GM23338 (cell line): ENCODE data around the gene SORBS2. TPM values are rescaled to one million over a fixed set of nuclear protein-coding genes. Genes with fewer than 3 reads are reported as not detected.

Source experiments
- ATAC-seq: fragments of 200-7000 bp; cut with Tn5 transposase; 3 replicates; pipeline ENCODE4 v1.9.1; 2020
- DNase-seq: peaks from one replicate; pipeline ENCODE4 v3.0.0-alpha.2; 2015; ENCODE audit warnings: low spot score
- H2AFZ ChIP-seq: fragments of 200-600 bp; sonication (generic); 2 replicates; pipeline ENCODE4 v1.8.0; 2016; ENCODE audit warnings: antibody characterized with exemption, mild to moderate bottlenecking, moderate library complexity
- H3F3A ChIP-seq: fragments of 200-600 bp; sonication (generic); replicated peaks from 2 replicates; pipeline ENCODE4 v1.8.0; 2017; ENCODE audit warnings: antibody characterized with exemption, mixed run types, low read depth
- H3K27ac ChIP-seq: fragments of 200-600 bp; sonication (generic); 2 replicates; pipeline ENCODE4 v1.6.1; 2016; ENCODE audit warnings: low read depth
- H3K27me3 ChIP-seq: fragments of 200-600 bp; sonication (generic); 2 replicates; pipeline ENCODE4 v1.8.0; 2016; ENCODE audit warnings: mild to moderate bottlenecking, mixed run types, moderate library complexity; ENCODE audit not compliant: insufficient read depth
- H3K36me3 ChIP-seq: fragments of 200-600 bp; sonication (generic); 2 replicates; pipeline ENCODE4 v1.8.0; 2016; ENCODE audit warnings: mild to moderate bottlenecking; ENCODE audit not compliant: insufficient read depth
- H3K4me1 ChIP-seq: fragments of 200-600 bp; sonication (generic); 2 replicates; pipeline ENCODE4 v1.8.0; 2016; ENCODE audit warnings: mild to moderate bottlenecking, moderate library complexity; ENCODE audit not compliant: insufficient read depth
- H3K4me2 ChIP-seq: fragments of 200-600 bp; sonication (generic); 2 replicates; pipeline ENCODE4 v1.7.1; 2017; ENCODE audit warnings: mixed run types
- H3K4me3 ChIP-seq: fragments of 200-600 bp; sonication (generic); 2 replicates; pipeline ENCODE4 v1.6.1; 2016; ENCODE audit warnings: mixed run types
- H3K79me2 ChIP-seq: fragments of 200-600 bp; sonication (generic); replicated peaks from 2 replicates; pipeline ENCODE4 v1.8.0; 2017; ENCODE audit warnings: mild to moderate bottlenecking; ENCODE audit not compliant: insufficient read depth
- H3K9me2 ChIP-seq: fragments of 200-600 bp; sonication (generic); 2 replicates; pipeline ENCODE4 v1.8.0; 2017; ENCODE audit not compliant: insufficient read depth
- H4K20me1 ChIP-seq: fragments of 200-600 bp; sonication (generic); replicated peaks from 2 replicates; pipeline ENCODE4 v1.8.0; 2017; ENCODE audit warnings: mild to moderate bottlenecking; ENCODE audit not compliant: insufficient read depth
- H3K27ac Mint-ChIP-seq: 2 replicates; pipeline ENCODE4 v1.8.0; 2020; ENCODE audit warnings: inconsistent platforms, mild to moderate bottlenecking, moderate library complexity, mixed read lengths
- H3K27me3 Mint-ChIP-seq: 3 replicates; pipeline ENCODE4 v1.8.0; 2022; ENCODE audit warnings: low read depth, mild to moderate bottlenecking, moderate library complexity, mixed read lengths, inconsistent platforms; ENCODE audit not compliant: insufficient read depth, poor library complexity
- H3K36me3 Mint-ChIP-seq: 3 replicates; pipeline ENCODE4 v1.8.0; 2021; ENCODE audit warnings: low read depth, mild to moderate bottlenecking, inconsistent platforms, moderate library complexity, mixed read lengths
- H3K4me1 Mint-ChIP-seq: 3 replicates; pipeline ENCODE4 v1.8.0; 2020; ENCODE audit warnings: mild to moderate bottlenecking, inconsistent platforms, mixed read lengths
- H3K4me3 Mint-ChIP-seq: 3 replicates; pipeline ENCODE4 v1.8.0; 2021; ENCODE audit warnings: moderate library complexity, mild to moderate bottlenecking, inconsistent platforms, mixed read lengths
- H3K9me3 Mint-ChIP-seq: 3 replicates; pipeline ENCODE4 v1.8.0; 2020; ENCODE audit warnings: moderate library complexity, mild to moderate bottlenecking, inconsistent platforms, mixed read lengths
- CREB1 ChIP-seq: fragments of 250-450 bp; sonication (Bioruptor Pico); IDR thresholded peaks from 2 replicates; pipeline ENCODE4 v1.5.0; 2020; ENCODE audit warnings: low read depth, mild to moderate bottlenecking, moderate library complexity
- CTCF ChIP-seq, 2 experiments: fragments of 200-600 bp in 1 of 2; sonication (generic) in 1 of 2; conservative IDR thresholded peaks; 2 replicates each; pipeline versions ENCODE4 v1.5.1 to v1.6.1; 2016 to 2017; ENCODE audit warnings: antibody characterized with exemption in 2 of 2, low read depth in 2 of 2, mild to moderate bottlenecking in 2 of 2, moderate library complexity in 1 of 2
- ETS1 ChIP-seq: IDR thresholded peaks from 2 replicates; pipeline ENCODE4 v1.6.1; 2016; ENCODE audit warnings: antibody characterized with exemption
- EZH2 ChIP-seq: fragments of 200-600 bp; sonication (generic); IDR thresholded peaks from one replicate; pipeline ENCODE4 v1.8.0; 2017; ENCODE audit warnings: antibody characterized with exemption, mild to moderate bottlenecking, low read depth; ENCODE audit not compliant: unreplicated experiment
- EZH2phosphoT487 ChIP-seq: fragments of 200-600 bp; sonication (generic); IDR thresholded peaks from one replicate; pipeline ENCODE4 v1.8.1; 2018; ENCODE audit warnings: antibody characterized with exemption; ENCODE audit not compliant: unreplicated experiment
- JUNB ChIP-seq: IDR thresholded peaks from one replicate; pipeline ENCODE4 v1.6.1; 2016; ENCODE audit warnings: antibody characterized with exemption; ENCODE audit not compliant: unreplicated experiment
- NANOG ChIP-seq: IDR thresholded peaks from 2 replicates; pipeline ENCODE4 v1.6.1; 2016; ENCODE audit warnings: antibody characterized with exemption, borderline replicate concordance
- POLR2AphosphoS5 ChIP-seq: IDR thresholded peaks from 2 replicates; pipeline ENCODE4 v1.6.1; 2016; ENCODE audit warnings: antibody characterized with exemption, low read depth
- REST ChIP-seq: IDR thresholded peaks from one replicate; pipeline ENCODE4 v1.6.1; 2018; ENCODE audit warnings: antibody characterized with exemption; ENCODE audit not compliant: unreplicated experiment
- STAT1 ChIP-seq: IDR thresholded peaks from one replicate; pipeline ENCODE4 v1.6.1; 2016; ENCODE audit warnings: antibody characterized with exemption; ENCODE audit not compliant: unreplicated experiment
- ZNF114 ChIP-seq: fragments of 250-450 bp; sonication (Bioruptor Pico); IDR thresholded peaks from 2 replicates; pipeline ENCODE4 v1.5.0; 2020; ENCODE audit warnings: mild to moderate bottlenecking, moderate library complexity
- ZNF331 ChIP-seq: fragments of 250-450 bp; sonication (Bioruptor Pico); IDR thresholded peaks from 2 replicates; pipeline ENCODE4 v1.5.0; 2020; ENCODE audit warnings: low read depth, mild to moderate bottlenecking, moderate library complexity
- ZNF462 ChIP-seq: fragments of 250-450 bp; sonication (Bioruptor Pico); IDR thresholded peaks from 2 replicates; pipeline ENCODE4 v1.5.0; 2020; ENCODE audit warnings: mild to moderate bottlenecking, moderate library complexity
- polyA plus RNA-seq: library from polyadenylated mRNA; unstranded; fragments of >200 nt; fragmentation: Nextera tagmentation; extraction: Ambion mirVana; gene quantifications from 2 replicates; pipeline ENCODE4 v1.2.1, GENCODE V29; 2016
- total RNA-seq: library from RNA; depleted of rRNA; stranded (reverse); fragments of >200 nt; shearing (Covaris generic); gene quantifications from 2 replicates; pipeline ENCODE4 v1.2.3, GENCODE V29; 2014

SORBS2 gene
- total and polyA plus RNA-seq, 2 experiments from 2014 or later: 17.8 to 27.6 TPM

- TF ChIP-seq EZH2phosphoT487 (no peak), ZNF331 (CRISPR knock-in tag) (no peak), POLR2AphosphoS5 (no peak; the same call in 1 of the 2 replicates), JUNB (no peak), ETS1 (no peak), ZNF114 (no peak), ZNF462 (CRISPR knock-in tag) (no peak), EZH2 (no peak), CTCF (conservative IDR thresholded peaks at IDR 0.05; ENCODE audit: low read depth in 2 of 2) (no peak), NANOG (no peak), STAT1 (no peak), CREB1 (no peak), REST (no peak)
- no peak overlapping the region for H2AFZ ChIP-seq
- no peak overlapping the region for H3K4me3 ChIP-seq
- peaks cover 16% of the 10 kb centered on the region for H3F3A ChIP-seq
- no peak overlapping the region for H3K27ac Mint-ChIP-seq
- no peak overlapping the region for H3K4me3 Mint-ChIP-seq
- DNase-seq (peak; percentile 33), ATAC-seq (peak; percentile 13)
- H3K27me3 Mint-ChIP-seq: peaks cover 2% of the 10 kb centered on the region
- H3K9me2 ChIP-seq: peaks cover 4% of the 10 kb centered on the region; the same call in 1 of the 2 replicates
- H3K36me3 Mint-ChIP-seq: peaks cover 17% of the 10 kb centered on the region
- H3K4me1 Mint-ChIP-seq: peaks cover 27% of the 10 kb centered on the region
- peaks cover 12% of the 10 kb centered on the region for H3K9me3 Mint-ChIP-seq
- H3K27ac ChIP-seq: peak overlapping the region; percentile 99
- H4K20me1 ChIP-seq: no peaks in the 10 kb centered on the region
- no peaks in the 10 kb centered on the region for H3K36me3 ChIP-seq
- H3K27me3 ChIP-seq: no peaks in the 10 kb centered on the region
- H3K79me2 ChIP-seq: no peaks in the 10 kb centered on the region
- 0 out of 2 replicates have a peak overlapping the region, but pooled peaks have one; percentile 2 for H3K4me2 ChIP-seq
- peaks cover 48% of the 10 kb centered on the region for H3K4me1 ChIP-seq
Observed at GRCh38 chr4:185839770-185840169, 27.8 kb upstream of the SORBS2 start.
